HG02798 (cell line): ENCODE data around the gene LIFR.
A peak's percentile ranks its signal among the peaks of the same experiment; 100 is the strongest.
"Not testable (repeated sequence)": the region's sequence is repeated elsewhere in the genome, so short reads cannot be mapped to it uniquely, and the experiment has no call there.

Experiments used
- ATAC-seq: cut with Tn5 transposase; IDR thresholded peaks from one replicate; pipeline ENCODE4 v1.9.1; 2021; ENCODE audit warnings: mild to moderate bottlenecking; ENCODE audit not compliant: unreplicated experiment, poor library complexity

Gene LIFR

DNA sequence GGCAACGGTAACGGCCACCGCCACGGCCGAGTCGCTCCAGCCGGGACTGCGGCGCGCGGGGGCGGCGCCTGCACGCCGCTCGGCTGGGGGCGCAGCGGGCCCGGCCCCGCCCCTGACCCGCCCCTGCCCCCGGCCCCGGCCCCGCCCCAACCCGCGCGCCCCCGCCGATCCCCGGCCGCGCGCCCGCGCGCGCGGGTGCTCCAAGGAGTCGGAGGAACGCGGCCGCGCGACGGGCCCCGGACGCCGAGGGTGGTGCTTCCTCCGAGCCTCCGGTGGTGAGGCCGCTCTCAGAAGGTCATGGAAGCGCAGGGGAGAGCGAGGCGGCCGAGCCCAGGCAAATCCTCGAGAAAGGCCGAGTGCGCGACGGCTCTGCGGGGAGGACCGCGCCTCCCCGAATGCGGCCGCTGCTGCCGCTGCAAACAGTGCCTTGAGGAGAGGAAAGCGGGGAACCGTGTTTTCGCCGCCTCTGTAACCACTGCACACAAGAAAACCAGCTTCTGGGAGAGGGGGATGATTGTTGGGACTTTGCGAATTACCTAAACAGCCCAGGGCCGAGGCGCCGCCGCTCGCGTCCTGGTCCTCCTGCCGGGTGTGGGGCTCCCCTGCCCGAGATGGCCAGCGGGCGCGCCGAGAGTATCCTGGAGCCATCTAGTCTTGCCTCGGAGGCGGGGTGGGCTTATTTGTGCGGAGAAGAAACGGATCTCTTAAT, at the start of gene LIFR:
Gene LIFR, minus strand, starts transcription at position 48 of the 709 bp plus-strand sequence. CDS start 25,999 bp downstream, outside the sequence.
- ATAC-seq, result peak; percentile 61

GRCh38 chr5:38605610-38606009, 49.2 kb upstream of the LIFR start:
- no peak for ATAC-seq

GRCh38 chr5:38603691-38604090, 47.2 kb upstream of the LIFR start:
- no peak for ATAC-seq

- ATAC-seq, result no peak
These were observed 46.2 kb upstream of the LIFR start for GRCh38 chr5:38602641-38603040.

DNA sequence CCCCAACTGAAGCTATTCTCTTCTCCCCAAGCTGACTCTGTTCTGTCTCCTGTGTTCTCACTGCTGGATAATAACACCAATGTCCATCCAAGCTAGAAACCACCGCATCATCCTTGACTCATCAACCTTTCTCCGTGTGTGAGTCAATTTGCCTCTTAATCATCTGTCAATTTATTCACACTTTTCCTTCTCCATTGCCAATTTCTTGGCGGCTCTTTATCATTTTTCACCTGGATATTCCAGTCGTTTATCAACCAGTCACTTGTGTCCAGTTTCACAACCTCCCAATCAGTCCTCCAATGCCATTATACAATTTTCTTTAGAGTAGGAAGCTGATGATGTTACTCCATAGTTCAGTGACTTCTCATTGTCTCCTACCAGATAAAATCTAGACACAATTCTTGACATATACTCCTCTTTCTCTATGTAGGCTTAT, 45.4 kb upstream of the LIFR start:
- no peak for ATAC-seq

- ATAC-seq, result no peak
These were observed 44.9 kb upstream of the LIFR start for GRCh38 chr5:38601133-38601862.

DNA sequence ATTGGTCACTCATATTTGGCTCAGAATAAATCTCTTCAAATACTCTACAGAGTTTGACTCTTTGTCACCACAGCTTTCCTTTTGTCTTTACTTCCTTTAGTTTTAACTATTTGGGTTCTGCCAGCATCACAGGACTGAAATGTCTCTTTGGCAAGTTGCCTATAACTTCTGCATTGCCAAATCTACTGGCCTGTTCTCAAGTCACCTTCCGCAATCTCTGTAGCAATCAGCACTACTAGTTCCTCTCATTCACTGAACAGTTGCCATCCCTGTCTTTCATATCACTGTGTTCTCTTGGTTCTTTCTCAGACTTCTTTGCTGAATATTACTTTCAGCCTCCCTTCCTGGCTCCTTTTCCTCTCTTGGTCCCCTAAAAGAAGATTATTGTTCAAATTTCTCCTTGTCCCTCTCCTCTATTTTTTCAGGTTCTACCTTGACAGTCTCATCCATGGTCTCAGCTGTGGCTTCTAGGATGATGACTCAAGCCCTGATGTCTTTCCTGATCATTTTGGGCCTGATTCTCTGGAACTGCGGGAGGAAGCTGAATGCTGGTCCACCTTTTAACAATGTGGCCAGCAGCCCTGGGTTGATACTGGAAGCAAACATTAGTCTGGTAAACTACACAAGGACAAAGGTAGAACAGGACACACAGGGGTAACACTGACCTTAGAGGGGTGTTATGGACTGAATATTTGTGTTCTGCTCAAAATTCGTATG, 44.0 kb upstream of the LIFR start:
- no peak for ATAC-seq

- not testable (repeated sequence) for ATAC-seq
These were observed 43.3 kb upstream of the LIFR start for GRCh38 chr5:38599751-38600150.

- ATAC-seq, result no peak
These were observed 42.7 kb upstream of the LIFR start for GRCh38 chr5:38598994-38599617.

- ATAC-seq, result no peak
These were observed 42.0 kb upstream of the LIFR start for GRCh38 chr5:38598296-38598993.

- ATAC-seq, result no peak
These were observed 40.5 kb upstream of the LIFR start for GRCh38 chr5:38596981-38597380.

- no peak for ATAC-seq
These were observed 38.8 kb upstream of the LIFR start for GRCh38 chr5:38595132-38595745.

DNA sequence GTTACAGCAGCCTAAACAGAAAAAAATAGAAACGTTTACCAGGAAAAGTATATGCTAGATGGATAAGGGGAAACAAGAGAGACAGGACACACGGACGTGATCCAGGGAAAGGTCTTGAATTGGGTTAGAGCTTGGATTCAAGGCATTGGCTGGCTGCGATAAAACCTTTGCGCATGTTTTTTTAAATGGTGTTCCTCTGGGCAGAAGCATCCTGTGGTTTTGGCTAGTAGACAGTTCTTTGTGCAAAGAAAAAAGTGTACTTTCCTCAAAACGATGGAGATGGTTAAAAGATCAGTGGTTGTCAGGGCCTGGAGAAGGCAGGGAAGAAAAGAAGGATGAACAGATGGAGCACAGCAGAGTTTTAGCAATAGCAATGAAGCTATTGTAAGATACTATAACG, 37.5 kb upstream of the LIFR start:
- no peak for ATAC-seq

DNA sequence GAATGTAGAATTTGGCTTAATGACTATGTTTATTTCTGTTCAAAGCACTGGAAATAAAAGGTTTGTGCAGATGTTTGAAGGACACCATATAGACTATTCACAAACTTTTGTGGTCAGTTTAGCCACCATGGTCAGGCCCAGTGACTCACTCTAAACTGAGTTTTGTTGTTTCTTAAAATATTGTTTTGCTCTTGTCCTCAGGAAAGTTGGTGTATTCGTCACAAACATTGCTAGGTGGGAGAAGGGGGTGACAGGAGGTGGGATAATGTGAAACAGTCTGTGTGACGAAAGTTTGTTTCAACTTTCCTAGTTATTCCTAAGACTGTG, 35.0 kb upstream of the LIFR start:
- ATAC-seq, result no peak

DNA sequence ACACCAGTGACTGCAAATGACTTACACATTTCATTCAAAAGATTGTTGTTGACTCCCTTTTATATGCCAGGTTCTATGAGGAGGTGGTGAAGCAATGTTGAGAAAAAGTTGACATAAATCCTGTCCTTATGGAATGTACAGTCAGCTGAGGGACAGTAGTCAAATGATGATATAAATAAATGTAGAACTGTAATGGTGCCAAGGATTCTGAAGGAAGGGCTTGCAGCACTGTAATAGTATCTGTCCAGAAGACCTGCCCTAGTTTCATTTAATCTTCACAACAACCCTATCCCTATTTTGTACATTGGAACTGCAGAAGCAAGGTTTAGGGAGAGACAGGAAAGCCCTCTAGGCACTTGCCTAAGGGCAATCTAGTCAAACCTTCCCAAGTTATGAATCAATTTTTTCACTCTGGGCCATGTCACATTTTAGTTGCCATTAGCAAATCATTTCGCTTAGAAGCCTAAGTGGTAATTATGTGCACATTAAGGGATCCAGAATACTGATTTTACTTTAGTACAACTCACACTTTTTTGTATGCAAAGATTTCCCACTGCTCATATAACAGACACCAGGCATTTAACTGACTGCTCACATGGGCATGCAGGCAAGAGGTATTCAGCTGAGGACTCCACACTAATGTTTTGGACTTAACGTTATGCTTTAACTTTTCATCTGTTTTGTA, 34.5 kb upstream of the LIFR start:
- no peak for ATAC-seq

DNA sequence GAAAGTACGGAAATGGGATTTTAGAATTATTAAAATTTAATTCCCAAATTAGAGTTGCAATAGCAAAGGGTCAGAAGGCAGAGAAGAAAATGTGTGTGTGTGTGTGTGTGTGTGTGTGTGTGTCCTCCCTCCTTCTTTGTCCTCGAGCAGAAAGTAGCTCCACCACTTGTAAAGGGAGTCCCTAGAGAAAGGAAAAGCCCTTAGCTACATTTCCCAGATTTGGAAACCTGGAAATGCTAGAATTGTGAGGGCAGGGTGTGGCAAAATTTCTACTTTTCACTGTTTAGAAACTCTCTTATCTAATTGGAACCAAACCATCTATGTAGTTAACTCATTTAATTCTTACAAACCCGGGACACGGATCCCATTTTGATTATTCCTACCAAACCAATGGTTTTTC, 33.2 kb upstream of the LIFR start:
- no peak for ATAC-seq

GRCh38 chr5:38585816-38586215, 29.4 kb upstream of the LIFR start:
- ATAC-seq, result no peak

GRCh38 chr5:38583500-38583899, 27.1 kb upstream of the LIFR start:
- ATAC-seq, result no peak

GRCh38 chr5:38582975-38583319, 26.5 kb upstream of the LIFR start:
- no peak for ATAC-seq
